ENCODE data around the gene FSHB. TPM values are rescaled to one million over a fixed set of nuclear protein-coding genes. Genes with fewer than 3 reads are reported as not detected.
"Not testable (repeated sequence)": the region's sequence is repeated elsewhere in the genome, so short reads cannot be mapped to it uniquely, and the experiment has no call there.

The FSHB gene
- total RNA-seq, 4 donors from 2014 or later = not detected

- Histone ChIP-seq H3K36me3 (no peaks in the 10 kb centered on the region), H3K27me3 (no peaks in the 10 kb centered on the region), H3K27ac (no peak overlapping the region), H3K9me3 (no peaks in the 10 kb centered on the region), H3K4me1 (no peaks in the 10 kb centered on the region), H3K4me3 (replicated peaks in 1 of 3) (no peak overlapping the region)
- TF ChIP-seq POLR2A (IDR thresholded peaks at IDR 0.05) (no peak), CTCF (IDR thresholded peaks at IDR 0.05) (no peak)
- no peak for DNase-seq
- 75 to 79% methylated on average over 1 of the region's 1 CpG for WGBS, 2 donors
- intact Hi-C loops (cut with DNase I) = no loop called here
Measured at GRCh38 chr11:30261821-30262220, 31.0 kb downstream of the FSHB start.

- H3K9me3 ChIP-seq; H3K36me3 ChIP-seq; H3K4me3 ChIP-seq (replicated peaks in 1 of 3); H3K4me1 ChIP-seq; intact Hi-C loops (cut with DNase I); H3K27ac ChIP-seq; DNase-seq; H3K27me3 ChIP-seq: not testable (repeated sequence)
- WGBS, 2 donors = 94 to 97% methylated on average over 6 to 9 of the region's 9 CpGs
Measured at GRCh38 chr11:30268638-30269037, 37.8 kb downstream of the FSHB start.

GRCh38 chr11:30270671-30271070 lies 39.9 kb downstream of the FSHB start:
- no peaks in the 10 kb centered on the region for H3K27me3 ChIP-seq
- intact Hi-C loops (cut with DNase I) = no loop called here
- no peak overlapping the region for H3K27ac ChIP-seq
- DNase-seq = no peak
- no peaks in the 10 kb centered on the region for H3K36me3 ChIP-seq
- no peaks in the 10 kb centered on the region for H3K4me1 ChIP-seq
- no peak for TF ChIP-seq POLR2A (IDR thresholded peaks at IDR 0.05)
- no peak for TF ChIP-seq CTCF (IDR thresholded peaks at IDR 0.05)
- no peaks in the 10 kb centered on the region for H3K9me3 ChIP-seq
- no peak overlapping the region for H3K4me3 ChIP-seq (replicated peaks in 1 of 3)

GRCh38 chr11:30277176-30277575 lies 46.4 kb downstream of the FSHB start:
- Histone ChIP-seq H3K36me3 (no peaks in the 10 kb centered on the region), H3K27ac (no peak overlapping the region), H3K27me3 (no peaks in the 10 kb centered on the region), H3K4me1 (no peaks in the 10 kb centered on the region), H3K9me3 (no peaks in the 10 kb centered on the region), H3K4me3 (replicated peaks in 1 of 3) (no peak overlapping the region)
- intact Hi-C loops (cut with DNase I) = no loop called here
- no peak for DNase-seq
- TF ChIP-seq CTCF (IDR thresholded peaks at IDR 0.05) (no peak), POLR2A (IDR thresholded peaks at IDR 0.05) (no peak)

GRCh38 chr11:30279796-30280195 lies 49.0 kb downstream of the FSHB start:
- no peak for TF ChIP-seq CTCF (IDR thresholded peaks at IDR 0.05)
- no peak for TF ChIP-seq POLR2A (IDR thresholded peaks at IDR 0.05)
- no peak for DNase-seq
- no peak overlapping the region for H3K27ac ChIP-seq
- no peaks in the 10 kb centered on the region for H3K9me3 ChIP-seq
- no peaks in the 10 kb centered on the region for H3K4me1 ChIP-seq
- H3K36me3 ChIP-seq = no peaks in the 10 kb centered on the region
- H3K27me3 ChIP-seq = no peaks in the 10 kb centered on the region
- intact Hi-C loops (cut with DNase I) = no loop called here
- no peak overlapping the region for H3K4me3 ChIP-seq (replicated peaks in 1 of 3)
- 87 to 91% methylated on average over 2 of the region's 2 CpGs for WGBS, 2 donors
